Peyer's patch (tissue), 4 donors: Measurements from ENCODE around the gene WDR89. TPM values are rescaled to one million over a fixed set of nuclear protein-coding genes. Genes with fewer than 3 reads are reported as not detected.
"Not testable (repeated sequence)": the region's sequence is repeated elsewhere in the genome, so short reads cannot be mapped to it uniquely, and the experiment has no call there.

Experiments used
- DNase-seq, 3 donors: peaks; one replicate each; pipeline ENCODE4 v3.0.0-alpha.2; 2017 to 2019
- H3K27ac ChIP-seq, 4 donors: fragments of 200-600 bp; sonication (generic); one replicate each; pipeline ENCODE4 v1.5.1; 2016 to 2019
- H3K27me3 ChIP-seq, 2 donors: fragments of 200-600 bp; sonication (generic); one replicate each; pipeline ENCODE4 v1.5.1; 2019
- H3K36me3 ChIP-seq, 3 donors: fragments of 200-600 bp; sonication (generic); one replicate each; pipeline ENCODE4 v1.5.1; 2016 to 2019
- H3K4me1 ChIP-seq, 4 donors: fragments of 200-600 bp; sonication (generic); one replicate each; pipeline ENCODE4 v1.5.1; 2016 to 2019
- H3K4me3 ChIP-seq, 4 donors: fragments of 200-600 bp; sonication (generic); 1 replicate in 3 of 4; 2 replicates in 1 of 4; pipeline ENCODE4 v1.5.1; 2016 to 2019; ENCODE audit warnings: mild to moderate bottlenecking in 1 of 4
- H3K9me3 ChIP-seq, 4 donors: fragments of 200-600 bp; sonication (generic); one replicate each; pipeline ENCODE4 v1.5.1; 2016 to 2019; ENCODE audit warnings: mild to moderate bottlenecking in 1 of 4
- POLR2A ChIP-seq, 2 donors: fragments of 450-650 bp; IDR thresholded peaks; one replicate each; pipeline ENCODE4 v1.5.1; 2017; ENCODE audit warnings: antibody characterized with exemption in 2 of 2, mild to moderate bottlenecking in 2 of 2, moderate library complexity in 2 of 2
- total RNA-seq, 4 donors: library from RNA; depleted of rRNA; stranded (reverse); fragments of >200 nt; gene quantifications; one replicate each; pipeline ENCODE4 v1.1.0, GENCODE V29; 2016
- TF ChIP-seq, protein P1 (sequence below), 6 experiments: fragments of 450-650 bp in 4 of 6; fragments of 200-600 bp in 2 of 6; sonication (generic) in 1 of 6; IDR thresholded peaks; one replicate each; pipeline ENCODE4 v1.5.1; 2017 to 2019; ENCODE audit warnings: antibody characterized with exemption in 6 of 6, mild to moderate bottlenecking in 3 of 6, moderate library complexity in 1 of 6

Gene WDR89
- total RNA-seq, 4 donors from 2014 or later, result 3.2 to 7.4 (median 5.6) TPM

DNA sequence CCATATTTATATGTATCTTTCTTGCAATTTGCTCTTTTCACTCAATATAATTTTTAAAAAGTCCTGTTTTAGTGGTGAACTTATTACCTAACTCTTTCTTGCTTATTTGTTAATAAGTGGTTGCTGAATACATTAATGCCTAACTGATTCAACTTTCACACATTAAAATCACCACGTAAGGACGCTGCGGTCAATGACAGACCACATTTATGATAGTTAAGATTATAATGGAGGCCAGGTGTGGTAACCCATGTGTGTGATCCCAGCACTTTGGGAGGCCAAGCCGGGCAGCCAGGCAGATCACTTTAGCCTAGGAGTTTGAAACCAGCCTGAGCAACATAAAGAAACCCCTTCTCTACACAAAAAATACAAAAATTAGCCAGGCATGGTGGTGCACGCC lies 37.0 kb downstream of the WDR89 start:
- Histone ChIP-seq H3K9me3 (no peaks in the 10 kb centered on the region), H3K27me3 (no peaks in the 10 kb centered on the region)

DNA sequence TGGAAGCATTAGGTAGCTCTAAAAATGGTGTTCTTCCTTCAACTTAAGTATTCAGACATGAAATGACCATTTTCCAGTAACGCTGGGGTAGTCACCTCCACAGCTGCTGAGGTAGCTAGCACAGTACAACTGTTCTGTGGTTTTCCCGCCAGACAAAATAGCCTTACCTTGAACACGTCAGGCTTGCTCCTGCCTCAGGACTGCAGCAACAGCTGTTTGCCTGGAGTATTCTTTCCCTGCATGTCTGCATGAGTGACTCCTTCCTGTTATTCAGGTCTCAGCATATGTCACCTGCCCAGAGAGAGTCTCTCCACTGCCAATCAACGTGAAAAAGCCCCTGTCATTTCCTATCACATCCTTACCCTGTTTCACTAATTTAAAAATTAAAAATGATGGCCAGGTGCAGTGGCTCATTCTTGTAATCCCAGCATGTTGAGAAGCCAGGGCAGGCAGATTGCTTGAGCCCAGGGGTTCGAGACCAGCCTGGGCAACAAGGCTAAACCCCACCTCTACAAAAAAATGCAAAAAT lies 37.9 kb downstream of the WDR89 start:
- Histone ChIP-seq H3K27ac (no peak overlapping the region), H3K36me3 (peaks cover 0 to 9% (median 0%) of the 10 kb centered on the region in 3 donors), H3K27me3 (no peaks in the 10 kb centered on the region), H3K9me3 (no peaks in the 10 kb centered on the region), H3K4me3 (no peak overlapping the region), H3K4me1 (no peaks in the 10 kb centered on the region)
- DNase-seq, result no peak
- TF ChIP-seq, protein P1, sequence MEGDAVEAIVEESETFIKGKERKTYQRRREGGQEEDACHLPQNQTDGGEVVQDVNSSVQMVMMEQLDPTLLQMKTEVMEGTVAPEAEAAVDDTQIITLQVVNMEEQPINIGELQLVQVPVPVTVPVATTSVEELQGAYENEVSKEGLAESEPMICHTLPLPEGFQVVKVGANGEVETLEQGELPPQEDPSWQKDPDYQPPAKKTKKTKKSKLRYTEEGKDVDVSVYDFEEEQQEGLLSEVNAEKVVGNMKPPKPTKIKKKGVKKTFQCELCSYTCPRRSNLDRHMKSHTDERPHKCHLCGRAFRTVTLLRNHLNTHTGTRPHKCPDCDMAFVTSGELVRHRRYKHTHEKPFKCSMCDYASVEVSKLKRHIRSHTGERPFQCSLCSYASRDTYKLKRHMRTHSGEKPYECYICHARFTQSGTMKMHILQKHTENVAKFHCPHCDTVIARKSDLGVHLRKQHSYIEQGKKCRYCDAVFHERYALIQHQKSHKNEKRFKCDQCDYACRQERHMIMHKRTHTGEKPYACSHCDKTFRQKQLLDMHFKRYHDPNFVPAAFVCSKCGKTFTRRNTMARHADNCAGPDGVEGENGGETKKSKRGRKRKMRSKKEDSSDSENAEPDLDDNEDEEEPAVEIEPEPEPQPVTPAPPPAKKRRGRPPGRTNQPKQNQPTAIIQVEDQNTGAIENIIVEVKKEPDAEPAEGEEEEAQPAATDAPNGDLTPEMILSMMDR (IDR thresholded peaks at IDR 0.05), result no peak
- TF ChIP-seq POLR2A (IDR thresholded peaks at IDR 0.05), result no peak

More for the DNA sequence above, 37.0 kb downstream of the WDR89 start:
- TF ChIP-seq, protein P1 (IDR thresholded peaks at IDR 0.05), result no peak
- no peak for TF ChIP-seq POLR2A (IDR thresholded peaks at IDR 0.05)
- DNase-seq, result no peak
- Histone ChIP-seq H3K36me3 (peaks cover 0 to under 1% (median 0%) of the 10 kb centered on the region in 3 donors), H3K27ac (no peak overlapping the region), H3K4me3 (no peak overlapping the region), H3K4me1 (no peaks in the 10 kb centered on the region)

DNA sequence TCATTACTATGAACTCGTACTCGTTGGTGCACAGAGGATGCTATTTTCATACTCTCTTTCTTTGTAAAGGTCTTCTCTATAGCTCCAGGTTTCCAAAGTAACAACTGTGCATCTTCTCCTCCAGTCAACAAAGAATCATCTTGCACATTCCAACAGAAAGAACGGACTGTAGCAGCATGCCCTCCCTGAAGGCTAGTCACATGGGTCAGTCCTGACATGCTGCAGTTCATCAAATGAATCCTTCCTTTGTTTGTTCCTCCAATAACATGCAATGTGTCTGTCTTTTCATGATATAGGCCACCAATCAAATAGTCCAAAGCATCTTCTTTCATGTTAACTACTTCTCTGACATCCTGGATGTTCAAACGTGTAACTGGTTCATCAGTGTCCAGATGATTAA lies 42.9 kb downstream of the WDR89 start:
- DNase-seq, result no peak
- Histone ChIP-seq H3K36me3 (peaks cover 0 to 12% (median 0%) of the 10 kb centered on the region in 3 donors), H3K27ac (no peak overlapping the region), H3K4me1 (no peaks in the 10 kb centered on the region), H3K4me3 (no peak overlapping the region), H3K27me3 (no peaks in the 10 kb centered on the region), H3K9me3 (peaks cover 0 to 8% (median 1%) of the 10 kb centered on the region in 4 donors)
- TF ChIP-seq, protein P1 (IDR thresholded peaks at IDR 0.05), result no peak
- no peak for TF ChIP-seq POLR2A (IDR thresholded peaks at IDR 0.05)

DNA sequence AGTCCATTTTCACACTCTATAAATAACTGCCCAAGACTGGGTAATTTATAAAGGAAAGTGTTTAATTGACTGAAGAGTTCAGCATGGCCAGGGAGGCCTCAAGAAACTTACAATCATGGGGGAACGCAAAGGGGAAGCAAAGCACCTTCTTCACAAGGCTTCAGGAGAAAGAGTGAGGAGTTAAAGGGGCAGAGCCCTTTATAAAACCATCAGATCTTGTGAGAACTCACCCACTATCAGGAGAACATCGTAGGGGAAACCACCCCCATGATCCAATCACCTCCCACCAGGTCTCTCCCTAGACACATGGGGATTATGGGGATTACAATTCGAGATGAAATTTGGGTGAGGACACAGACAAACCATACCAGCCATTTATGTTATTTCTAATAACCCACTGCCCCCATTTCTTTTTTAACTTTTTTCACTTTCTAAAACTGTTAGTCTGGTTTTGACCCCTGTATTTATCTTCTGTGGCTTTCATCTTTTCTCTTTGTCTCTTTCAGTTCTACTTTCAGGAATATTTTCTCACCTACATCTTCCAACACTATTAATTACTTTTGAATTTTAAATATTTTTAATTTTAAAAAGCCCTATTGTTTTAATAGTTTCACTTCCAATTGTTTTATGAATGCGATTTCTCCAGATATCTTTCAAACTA lies 44.5 kb downstream of the WDR89 start:
- Histone ChIP-seq H3K4me1 (no peaks in the 10 kb centered on the region), H3K27ac (no peak overlapping the region), H3K9me3 (peaks cover 0 to 13% (median 3%) of the 10 kb centered on the region in 4 donors), H3K4me3 (no peak overlapping the region), H3K27me3 (no peaks in the 10 kb centered on the region), H3K36me3 (peaks cover 0 to 12% (median 0%) of the 10 kb centered on the region in 3 donors)
- TF ChIP-seq POLR2A (IDR thresholded peaks at IDR 0.05), result no peak
- TF ChIP-seq, protein P1 (IDR thresholded peaks at IDR 0.05), result no peak
- DNase-seq, result no peak

DNA sequence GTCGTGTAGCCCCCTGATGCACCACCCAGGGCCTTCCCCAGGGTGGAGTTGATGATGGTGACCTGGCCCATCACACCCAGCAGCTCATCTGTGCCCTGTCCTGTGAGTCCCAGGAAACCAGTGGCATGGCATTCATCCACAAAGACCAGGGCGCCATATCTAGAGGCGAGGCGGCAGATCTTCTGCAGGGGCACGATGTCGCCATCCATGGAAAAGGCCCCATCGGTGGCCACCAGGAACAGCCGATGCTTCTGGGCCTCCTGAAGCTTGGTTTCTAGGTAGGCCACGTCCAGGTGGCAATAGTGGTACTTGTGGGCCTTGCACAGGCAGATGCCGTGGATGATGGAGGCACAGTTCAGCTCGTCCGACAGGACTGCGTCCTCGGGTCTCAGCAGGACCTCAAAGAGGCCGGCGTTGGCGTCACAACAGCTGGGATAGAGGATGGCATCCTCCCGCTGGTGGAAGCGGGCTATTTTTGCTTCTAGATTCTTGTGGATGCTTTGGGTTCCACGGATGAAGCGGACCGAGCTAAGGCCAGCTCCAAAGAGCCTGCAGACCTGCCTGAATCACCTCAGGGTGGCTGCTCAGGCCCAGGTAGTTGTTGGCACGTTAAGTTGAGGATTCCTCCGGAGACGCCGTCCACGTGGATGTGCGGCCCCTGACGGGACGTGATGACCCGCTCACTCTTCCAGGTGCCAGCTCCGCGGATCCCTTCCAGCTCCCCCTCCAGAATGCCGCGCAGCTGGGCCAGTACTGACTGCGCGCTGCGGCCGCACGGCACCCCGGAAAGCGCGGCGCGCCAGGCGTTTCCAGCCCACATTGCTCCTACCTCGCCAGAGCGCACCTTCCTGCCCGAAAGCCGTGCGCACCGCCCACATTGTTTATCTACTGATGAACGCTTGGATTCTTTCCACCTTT lies 47.0 kb downstream of the WDR89 start:
- H3K4me3 ChIP-seq, result no peak overlapping the region

DNA sequence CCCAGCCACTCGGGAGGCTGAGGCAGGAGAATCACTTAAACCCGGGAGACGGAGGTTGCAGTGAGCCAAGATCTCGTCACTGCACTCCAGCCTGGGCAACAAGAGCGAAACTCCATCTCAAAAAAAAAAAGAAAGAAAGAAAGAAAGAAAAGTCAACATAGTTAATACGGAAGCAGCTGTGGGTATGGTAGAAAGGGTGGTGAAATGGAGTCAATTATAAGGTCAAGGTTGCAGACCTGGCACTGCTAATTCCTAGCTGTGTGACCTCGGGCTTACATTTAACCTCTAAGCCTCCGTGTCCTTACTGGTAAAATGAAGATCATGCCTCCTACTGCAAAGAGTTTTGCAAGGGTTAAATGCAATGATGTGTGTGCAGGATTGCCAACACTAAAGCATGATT lies 58.6 kb downstream of the WDR89 start:
- not testable (repeated sequence) for H3K27ac ChIP-seq, H3K4me1 ChIP-seq, H3K9me3 ChIP-seq, DNase-seq, H3K27me3 ChIP-seq, H3K4me3 ChIP-seq, H3K36me3 ChIP-seq

More for the DNA sequence above, 47.0 kb downstream of the WDR89 start:
- Histone ChIP-seq H3K36me3 (peaks cover 0 to 12% (median 0%) of the 10 kb centered on the region in 3 donors), H3K4me1 (no peaks in the 10 kb centered on the region), H3K27me3 (no peaks in the 10 kb centered on the region), H3K27ac (no peak overlapping the region), H3K9me3 (peaks cover 0 to 13% (median 3%) of the 10 kb centered on the region in 4 donors)
- TF ChIP-seq, protein P1 (IDR thresholded peaks at IDR 0.05), result no peak
- no peak for TF ChIP-seq POLR2A (IDR thresholded peaks at IDR 0.05)
- DNase-seq, result no peak
